ENCODE measurements around the gene NKAP.

GRCh38 chrX:119942831-119943184 lies 743 bp downstream of the NKAP start:
- TF ChIP-seq CTCF (conservative IDR thresholded peaks at IDR 0.05; ENCODE audit: low read length) (no peak), EZH2phosphoT487 (IDR thresholded peaks at IDR 0.05; ENCODE audit: borderline replicate concordance, low read depth, low read length) (no peak)

Measured in OCI-LY7 (cell line).